OCI-LY1 (cell line): ENCODE data around the gene AP2A1.

ENCODE experiments used
- H2AFZ ChIP-seq: fragments of 200-600 bp; sonication (generic), shearing (Covaris generic); 2 replicates; pipeline ENCODE4 v1.6.0; 2014; ENCODE audit warnings: antibody characterized with exemption, mild to moderate bottlenecking, low read length
- H3F3A ChIP-seq: fragments of 200-600 bp; sonication (generic), shearing (Covaris generic); 2 replicates; pipeline ENCODE4 v1.6.0; 2014; ENCODE audit warnings: mild to moderate bottlenecking, antibody characterized with exemption, low read length, moderate library complexity; ENCODE audit not compliant: insufficient read depth
- H3K27ac ChIP-seq: fragments of 200-600 bp; sonication (generic); 2 replicates; pipeline ENCODE4 v1.5.1; 2014; ENCODE audit warnings: low read length, mixed run types, mild to moderate bottlenecking, low read depth; ENCODE audit not compliant: poor library complexity, severe bottlenecking
- H3K27me3 ChIP-seq: fragments of 200-600 bp; sonication (generic); 2 replicates; pipeline ENCODE4 v1.6.0; 2014; ENCODE audit warnings: antibody characterized with exemption, mild to moderate bottlenecking, low read length, moderate library complexity; ENCODE audit not compliant: insufficient read depth
- H3K36me3 ChIP-seq: fragments of 200-600 bp; sonication (generic); 2 replicates; pipeline ENCODE4 v1.6.1; 2014; ENCODE audit warnings: mild to moderate bottlenecking, antibody characterized with exemption, low read length, moderate library complexity, mixed read lengths; ENCODE audit not compliant: insufficient read depth
- H3K4me1 ChIP-seq: fragments of 200-600 bp; sonication (generic); 2 replicates; pipeline ENCODE4 v1.5.1; 2014; ENCODE audit warnings: mild to moderate bottlenecking, low read length, moderate library complexity; ENCODE audit not compliant: insufficient read depth, severe bottlenecking
- H3K4me2 ChIP-seq: fragments of 200-600 bp; sonication (generic), shearing (Covaris generic); 2 replicates; pipeline ENCODE4 v1.6.1; 2014; ENCODE audit warnings: low read length
- H3K4me3 ChIP-seq: fragments of 200-600 bp; sonication (generic); 2 replicates; pipeline ENCODE4 v1.5.1; 2014; ENCODE audit warnings: low read length, low read depth, mild to moderate bottlenecking, mixed read lengths; ENCODE audit not compliant: poor library complexity, severe bottlenecking
- H3K79me2 ChIP-seq: fragments of 200-600 bp; shearing (Covaris generic); 2 replicates; pipeline ENCODE4 v1.6.1; 2016; ENCODE audit warnings: mixed run types, low read length, mixed read lengths; ENCODE audit not compliant: insufficient read depth
- H3K9ac ChIP-seq: fragments of 200-600 bp; sonication (generic), shearing (Covaris generic); 2 replicates; pipeline ENCODE4 v1.6.1; 2014; ENCODE audit warnings: mild to moderate bottlenecking, low read length, mixed read lengths
- H3K9me2 ChIP-seq: fragments of 200-600 bp; sonication (generic), shearing (Covaris generic); 2 replicates; pipeline ENCODE4 v1.6.1; 2014; ENCODE audit warnings: low read depth, mild to moderate bottlenecking, low read length, mixed read lengths
- H3K9me3 ChIP-seq: fragments of 200-600 bp; shearing (Covaris generic); 2 replicates; pipeline ENCODE4 v1.6.1; 2014; ENCODE audit warnings: low read length, mixed read lengths
- H4K20me1 ChIP-seq: fragments of 200-600 bp; sonication (generic), shearing (Covaris generic); 2 replicates; pipeline ENCODE4 v1.6.0; 2016; ENCODE audit warnings: mild to moderate bottlenecking, low read length; ENCODE audit not compliant: insufficient read depth
- EZH2 ChIP-seq: fragments of 200-600 bp; sonication (generic), shearing (Covaris generic); IDR thresholded peaks from 2 replicates; pipeline ENCODE4 v1.8.0; 2017; ENCODE audit warnings: borderline replicate concordance, mixed run types, mild to moderate bottlenecking, antibody characterized with exemption, low read length, moderate library complexity, mixed read lengths
- TF ChIP-seq, protein P1 (sequence below): fragments of 200-600 bp; sonication (generic), shearing (Covaris generic); IDR thresholded peaks from 2 replicates; pipeline ENCODE4 v1.5.1; 2017; ENCODE audit warnings: mild to moderate bottlenecking, antibody characterized with exemption, low read length, moderate library complexity, mixed read lengths

AP2A1 gene

DNA sequence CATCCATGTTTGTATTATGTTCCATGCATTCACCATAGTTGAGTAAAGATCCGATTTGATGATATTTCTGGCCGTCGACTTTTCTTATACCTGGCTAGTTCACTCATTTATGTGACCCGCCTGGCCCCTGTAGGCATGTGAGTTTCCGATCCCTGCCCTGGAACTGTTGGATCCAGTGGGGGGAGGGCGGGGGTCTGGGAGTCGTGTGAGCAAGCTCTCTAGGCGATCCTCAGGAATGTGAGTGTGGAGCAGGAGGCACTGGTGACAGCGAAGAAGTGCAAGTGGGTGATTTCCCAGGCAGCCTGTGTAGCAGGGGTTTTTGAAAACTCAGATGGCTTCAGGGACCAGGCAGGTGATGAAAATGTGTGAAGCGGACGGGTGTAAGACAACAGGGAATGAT, 73.5 kb downstream of the AP2A1 start:
- H3K9me3 ChIP-seq = no peaks in the 10 kb centered on the region
- no peaks in the 10 kb centered on the region for H3K79me2 ChIP-seq
- no peak overlapping the region for H3K9ac ChIP-seq
- H3F3A ChIP-seq = peaks cover 7% of the 10 kb centered on the region; the same call in 1 of the 2 replicates
- H3K36me3 ChIP-seq = peaks cover 64% of the 10 kb centered on the region
- H3K27ac ChIP-seq = no peak overlapping the region
- H3K4me2 ChIP-seq = no peak overlapping the region
- H2AFZ ChIP-seq = no peak overlapping the region
- no peak for TF ChIP-seq EZH2
- no peaks in the 10 kb centered on the region for H4K20me1 ChIP-seq
- H3K27me3 ChIP-seq = no peaks in the 10 kb centered on the region
- peaks cover 33% of the 10 kb centered on the region for H3K4me1 ChIP-seq
- H3K9me2 ChIP-seq = no peaks in the 10 kb centered on the region
- H3K4me3 ChIP-seq = no peak overlapping the region

GRCh38 chr19:49840736-49841249, 74.0 kb downstream of the AP2A1 start:
- TF ChIP-seq, protein P1, sequence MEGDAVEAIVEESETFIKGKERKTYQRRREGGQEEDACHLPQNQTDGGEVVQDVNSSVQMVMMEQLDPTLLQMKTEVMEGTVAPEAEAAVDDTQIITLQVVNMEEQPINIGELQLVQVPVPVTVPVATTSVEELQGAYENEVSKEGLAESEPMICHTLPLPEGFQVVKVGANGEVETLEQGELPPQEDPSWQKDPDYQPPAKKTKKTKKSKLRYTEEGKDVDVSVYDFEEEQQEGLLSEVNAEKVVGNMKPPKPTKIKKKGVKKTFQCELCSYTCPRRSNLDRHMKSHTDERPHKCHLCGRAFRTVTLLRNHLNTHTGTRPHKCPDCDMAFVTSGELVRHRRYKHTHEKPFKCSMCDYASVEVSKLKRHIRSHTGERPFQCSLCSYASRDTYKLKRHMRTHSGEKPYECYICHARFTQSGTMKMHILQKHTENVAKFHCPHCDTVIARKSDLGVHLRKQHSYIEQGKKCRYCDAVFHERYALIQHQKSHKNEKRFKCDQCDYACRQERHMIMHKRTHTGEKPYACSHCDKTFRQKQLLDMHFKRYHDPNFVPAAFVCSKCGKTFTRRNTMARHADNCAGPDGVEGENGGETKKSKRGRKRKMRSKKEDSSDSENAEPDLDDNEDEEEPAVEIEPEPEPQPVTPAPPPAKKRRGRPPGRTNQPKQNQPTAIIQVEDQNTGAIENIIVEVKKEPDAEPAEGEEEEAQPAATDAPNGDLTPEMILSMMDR = no peak
- no peak for TF ChIP-seq EZH2

DNA sequence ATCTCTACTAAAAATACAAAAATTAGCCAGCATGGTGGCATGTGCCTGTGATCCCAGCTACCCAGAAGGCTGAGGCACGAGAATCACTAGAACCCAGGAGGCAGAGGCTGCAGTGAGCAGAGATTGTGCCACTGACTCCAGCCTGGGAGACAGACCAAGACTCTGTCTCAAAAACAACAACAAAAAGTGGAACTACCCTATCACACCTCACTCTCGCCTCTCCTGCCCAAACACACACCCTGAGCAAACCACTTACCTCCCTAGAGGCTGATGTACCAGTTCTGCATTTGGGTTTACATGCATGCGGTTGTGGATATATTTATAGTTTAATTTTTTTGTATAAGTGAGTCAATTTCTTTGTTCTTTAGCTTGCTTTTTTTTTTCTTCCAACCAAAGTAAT, 76.5 kb downstream of the AP2A1 start:
- Histone ChIP-seq H3K27me3 (no peaks in the 10 kb centered on the region), H3K4me3 (no peak overlapping the region), H3K9ac (no peak overlapping the region), H4K20me1 (no peaks in the 10 kb centered on the region), H3K36me3 (peaks cover 35% of the 10 kb centered on the region), H3K4me2 (peak overlapping the region; percentile 31; the same call in 1 of the 2 replicates), H3K9me2 (no peaks in the 10 kb centered on the region), H3K4me1 (peaks cover 36% of the 10 kb centered on the region), H3K27ac (peak overlapping the region; percentile 88), H3F3A (peaks cover 3% of the 10 kb centered on the region; the same call in 1 of the 2 replicates), H2AFZ (no peak overlapping the region), H3K79me2 (no peaks in the 10 kb centered on the region), H3K9me3 (no peaks in the 10 kb centered on the region)
- TF ChIP-seq EZH2 = no peak
- TF ChIP-seq, protein P1 = no peak

More at GRCh38 chr19:49840736-49841249, 74.0 kb downstream of the AP2A1 start:
- peak overlapping the region; percentile 88 for H3K27ac ChIP-seq
- H4K20me1 ChIP-seq = no peaks in the 10 kb centered on the region
- H3K9me3 ChIP-seq = no peaks in the 10 kb centered on the region
- no peaks in the 10 kb centered on the region for H3K79me2 ChIP-seq
- H3F3A ChIP-seq = peaks cover 7% of the 10 kb centered on the region; the same call in 1 of the 2 replicates
- H3K36me3 ChIP-seq = peaks cover 59% of the 10 kb centered on the region
- H3K9me2 ChIP-seq = no peaks in the 10 kb centered on the region
- H2AFZ ChIP-seq = no peak overlapping the region
- no peak overlapping the region for H3K9ac ChIP-seq
- H3K4me1 ChIP-seq = peaks cover 33% of the 10 kb centered on the region
- H3K27me3 ChIP-seq = no peaks in the 10 kb centered on the region
- H3K4me2 ChIP-seq = no peak overlapping the region
- no peak overlapping the region for H3K4me3 ChIP-seq
